HepG2 (cell line): Measurements from ENCODE around the gene AGAP1. TPM values are rescaled to one million over a fixed set of nuclear protein-coding genes. Genes with fewer than 3 reads are reported as not detected.

ENCODE experiments used
- BORCS8-MEF2B ChIP-seq: sonication (generic); formaldehyde crosslinking; IDR thresholded peaks from 2 replicates; pipeline ENCODE4 v1.8.0; 2022; ENCODE audit warnings: mild to moderate bottlenecking, missing genetic modification reagents
- HMG20B ChIP-seq: conservative IDR thresholded peaks from 2 replicates; pipeline ENCODE4 v1.6.1; 2016; ENCODE audit warnings: missing genetic modification reagents, missing compliant biosample characterization
- KLF16 ChIP-seq, 2 experiments: sonication (generic) in 1 of 2; formaldehyde crosslinking in 1 of 2; IDR thresholded peaks; 2 replicates each; pipeline versions ENCODE4 v1.6.1 to v1.8.0; 2016 to 2023; ENCODE audit warnings: missing genetic modification reagents in 2 of 2, missing compliant biosample characterization in 1 of 2
- MAFK ChIP-seq, 2 experiments: IDR thresholded peaks in 1 of 2; conservative IDR thresholded peaks in 1 of 2; 2 replicates each; pipeline ENCODE4 v1.6.1; 2011; ENCODE audit warnings: improper control_type of control experiment in 2 of 2, low read length in 2 of 2
- NFYB ChIP-seq: sonication (generic); formaldehyde crosslinking; IDR thresholded peaks from 2 replicates; pipeline ENCODE4 v1.4.0; 2020; ENCODE audit warnings: missing genetic modification reagents
- NR1H2 ChIP-seq: sonication (generic); formaldehyde crosslinking; IDR thresholded peaks from 2 replicates; pipeline ENCODE4 v1.8.1; 2022; ENCODE audit warnings: low read depth, missing genetic modification reagents, borderline replicate concordance
- RORA ChIP-seq: sonication (generic); formaldehyde crosslinking; IDR thresholded peaks from 2 replicates; pipeline ENCODE4 v1.5.0; 2020; ENCODE audit warnings: mild to moderate bottlenecking, missing genetic modification reagents, moderate library complexity
- SMARCC2 ChIP-seq: fragments of 450-650 bp; IDR thresholded peaks from 2 replicates; pipeline ENCODE4 v1.6.1; 2017; ENCODE audit warnings: antibody characterized with exemption, mild to moderate bottlenecking
- STAT5B ChIP-seq: sonication (generic); formaldehyde crosslinking; IDR thresholded peaks from 2 replicates; pipeline ENCODE4 v1.4.0; 2020; ENCODE audit warnings: missing genetic modification reagents
- TCF7L2 ChIP-seq: IDR thresholded peaks from 2 replicates; pipeline ENCODE4 v1.6.1; 2011; ENCODE audit warnings: mild to moderate bottlenecking, low read depth, low read length, moderate library complexity
- YEATS2 ChIP-seq: sonication (generic); formaldehyde crosslinking; IDR thresholded peaks from 2 replicates; pipeline ENCODE4 v1.4.0; 2020; ENCODE audit warnings: missing genetic modification reagents, borderline replicate concordance
- ZFP82 ChIP-seq: sonication (generic); formaldehyde crosslinking; IDR thresholded peaks from 2 replicates; pipeline ENCODE4 v1.5.1; 2020; ENCODE audit warnings: mild to moderate bottlenecking, missing genetic modification reagents, borderline replicate concordance
- ZMYM4 ChIP-seq: sonication (generic); formaldehyde crosslinking; IDR thresholded peaks from 2 replicates; pipeline ENCODE4 v1.8.1; 2023; ENCODE audit warnings: mild to moderate bottlenecking, missing genetic modification reagents
- ZNF264 ChIP-seq: sonication (generic); formaldehyde crosslinking; IDR thresholded peaks from 2 replicates; pipeline ENCODE4 v1.4.0; 2020; ENCODE audit warnings: missing genetic modification reagents
- ZNF496 ChIP-seq: sonication (generic); formaldehyde crosslinking; IDR thresholded peaks from 2 replicates; pipeline ENCODE4 v1.8.1; 2023; ENCODE audit warnings: mild to moderate bottlenecking, moderate library complexity, missing genetic modification reagents; ENCODE audit not compliant: insufficient replicate concordance
- ZNF577 ChIP-seq: sonication (generic); formaldehyde crosslinking; IDR thresholded peaks from 2 replicates; pipeline ENCODE4 v1.4.0; 2020; ENCODE audit warnings: mild to moderate bottlenecking, low read depth, missing genetic modification reagents, borderline replicate concordance
- ZSCAN9 ChIP-seq: IDR thresholded peaks from 2 replicates; pipeline ENCODE4 v1.6.1; 2016; ENCODE audit warnings: borderline replicate concordance
- polyA plus RNA-seq, 8 experiments: library from polyadenylated mRNA; depleted of rRNA in 3 of 8; stranded (reverse) in 7 of 8; unstranded in 1 of 8; fragments of >200 nt; fragmentation: Illumina TruSeq in 4 of 8; extraction: Trizol in 4 of 8; gene quantifications; 2 replicates each; pipeline versions ENCODE4 v1.2.1 to v1.2.3, GENCODE V29; 2011 to 2016; ENCODE audit warnings: low read depth in 4 of 8, missing spikeins in 1 of 8, mixed read lengths in 1 of 8; ENCODE audit not compliant: insufficient read depth in 1 of 8
- total RNA-seq, 5 experiments: library from RNA; depleted of rRNA; stranded (reverse); fragments of >200 nt; fragmentation: Illumina TruSeq; extraction: Trizol; gene quantifications; 2 replicates each; pipeline ENCODE4 v1.2.3, GENCODE V29; 2016; ENCODE audit warnings: low read depth in 1 of 5
- TF ChIP-seq, protein P1 (sequence below): IDR thresholded peaks from 2 replicates; pipeline ENCODE4 v1.6.1; 2016
- TF ChIP-seq, protein P2 (sequence below): sonication (generic); formaldehyde crosslinking; IDR thresholded peaks from 2 replicates; pipeline ENCODE4 v1.5.0; 2020; ENCODE audit warnings: missing genetic modification reagents, mild to moderate bottlenecking, borderline replicate concordance
- TF ChIP-seq, protein P3 (sequence below): IDR thresholded peaks from 2 replicates; pipeline ENCODE4 v1.6.1; 2016; ENCODE audit warnings: mild to moderate bottlenecking
- TF ChIP-seq, protein P4 (sequence below): sonication (generic); formaldehyde crosslinking; IDR thresholded peaks from 2 replicates; pipeline ENCODE4 v1.5.0; 2020; ENCODE audit warnings: mild to moderate bottlenecking, missing genetic modification reagents
- TF ChIP-seq, protein P5 (sequence below): sonication (generic); formaldehyde crosslinking; IDR thresholded peaks from 2 replicates; pipeline ENCODE4 v1.5.0; 2020; ENCODE audit warnings: mild to moderate bottlenecking, missing genetic modification reagents, moderate library complexity

The AGAP1 gene
- total and polyA plus RNA-seq, 2 of the 13 experiments (the other 11 are each of a cell fraction or from before 2014, with no cell fraction given): 21.2 to 32.7 TPM

DNA sequence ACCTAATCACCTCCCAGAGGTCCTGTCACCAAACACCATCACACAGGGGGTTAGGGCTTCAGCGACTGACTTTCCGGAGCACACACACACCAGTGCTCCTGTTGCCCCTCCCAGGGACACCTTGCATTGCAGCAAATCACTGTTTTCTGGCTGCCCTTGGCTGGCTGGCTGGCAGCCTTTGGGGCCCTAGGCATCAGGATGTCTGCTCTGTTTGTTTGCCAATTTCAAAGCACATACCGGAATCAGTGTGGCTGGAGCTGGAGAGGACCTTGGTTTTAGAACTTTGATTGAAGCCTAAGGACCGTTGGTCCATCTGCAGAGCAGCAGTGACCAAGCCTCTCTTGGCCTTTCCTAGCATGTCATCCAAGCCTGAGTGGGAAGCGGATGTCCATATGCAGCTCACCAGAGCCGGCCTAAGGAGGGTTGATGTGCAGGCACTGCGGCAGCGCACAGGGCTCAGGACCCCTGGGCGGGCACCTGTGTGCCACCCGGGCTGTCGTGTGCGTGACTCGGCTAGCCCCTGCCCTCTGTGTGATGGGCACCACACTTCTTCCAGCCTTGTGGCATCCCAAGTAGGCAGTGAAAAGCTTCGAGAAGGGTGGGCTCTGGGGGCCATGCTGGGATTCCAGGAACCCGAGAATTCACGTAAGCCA, 612.2 kb downstream of the AGAP1 start (continued):
- TF ChIP-seq, protein P1, sequence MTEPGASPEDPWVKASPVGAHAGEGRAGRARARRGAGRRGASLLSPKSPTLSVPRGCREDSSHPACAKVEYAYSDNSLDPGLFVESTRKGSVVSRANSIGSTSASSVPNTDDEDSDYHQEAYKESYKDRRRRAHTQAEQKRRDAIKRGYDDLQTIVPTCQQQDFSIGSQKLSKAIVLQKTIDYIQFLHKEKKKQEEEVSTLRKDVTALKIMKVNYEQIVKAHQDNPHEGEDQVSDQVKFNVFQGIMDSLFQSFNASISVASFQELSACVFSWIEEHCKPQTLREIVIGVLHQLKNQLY (CRISPR knock-in tag): no peak
- TF ChIP-seq ZMYM4 (CRISPR knock-in tag) (peak; percentile 28; the same call in 1 of the 2 replicates), BORCS8-MEF2B (CRISPR knock-in tag) (no peak), STAT5B (CRISPR knock-in tag) (no peak), HMG20B (CRISPR knock-in tag) (peak; percentile 91; the same call in 1 of the 2 replicates), NR1H2 (CRISPR knock-in tag) (no peak), SMARCC2 (no peak), ZNF264 (CRISPR knock-in tag) (no peak), KLF16 (CRISPR knock-in tag; IDR thresholded peaks at IDR 0.05) (no peak), ZNF577 (CRISPR knock-in tag) (no peak), NFYB (CRISPR knock-in tag) (no peak), YEATS2 (CRISPR knock-in tag) (no peak), TCF7L2 (no peak), ZFP82 (CRISPR knock-in tag) (no peak), MAFK (conservative IDR thresholded peaks at IDR 0.05 in 1 of 2, IDR thresholded peaks at IDR 0.05 in 1 of 2; ENCODE audit: low read length in 2 of 2) (no peak), ZNF496 (CRISPR knock-in tag) (no peak), RORA (CRISPR knock-in tag) (no peak), ZSCAN9 (CRISPR knock-in tag) (peak; percentile 81; the same call in 1 of the 2 replicates)
- TF ChIP-seq, protein P2, sequence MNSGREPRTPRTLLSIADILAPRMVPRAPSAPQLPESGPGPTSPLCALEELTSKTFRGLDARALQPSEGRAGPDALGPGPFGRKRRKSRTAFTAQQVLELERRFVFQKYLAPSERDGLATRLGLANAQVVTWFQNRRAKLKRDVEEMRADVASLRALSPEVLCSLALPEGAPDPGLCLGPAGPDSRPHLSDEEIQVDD: no peak
- TF ChIP-seq, protein P3, sequence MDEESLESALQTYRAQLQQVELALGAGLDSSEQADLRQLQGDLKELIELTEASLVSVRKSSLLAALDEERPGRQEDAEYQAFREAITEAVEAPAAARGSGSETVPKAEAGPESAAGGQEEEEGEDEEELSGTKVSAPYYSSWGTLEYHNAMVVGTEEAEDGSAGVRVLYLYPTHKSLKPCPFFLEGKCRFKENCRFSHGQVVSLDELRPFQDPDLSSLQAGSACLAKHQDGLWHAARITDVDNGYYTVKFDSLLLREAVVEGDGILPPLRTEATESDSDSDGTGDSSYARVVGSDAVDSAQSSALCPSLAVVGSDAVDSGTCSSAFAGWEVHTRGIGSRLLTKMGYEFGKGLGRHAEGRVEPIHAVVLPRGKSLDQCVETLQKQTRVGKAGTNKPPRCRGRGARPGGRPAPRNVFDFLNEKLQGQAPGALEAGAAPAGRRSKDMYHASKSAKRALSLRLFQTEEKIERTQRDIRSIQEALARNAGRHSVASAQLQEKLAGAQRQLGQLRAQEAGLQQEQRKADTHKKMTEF: 0 out of 2 replicates have a peak, but pooled peaks have one; percentile 27
- TF ChIP-seq, protein P4, sequence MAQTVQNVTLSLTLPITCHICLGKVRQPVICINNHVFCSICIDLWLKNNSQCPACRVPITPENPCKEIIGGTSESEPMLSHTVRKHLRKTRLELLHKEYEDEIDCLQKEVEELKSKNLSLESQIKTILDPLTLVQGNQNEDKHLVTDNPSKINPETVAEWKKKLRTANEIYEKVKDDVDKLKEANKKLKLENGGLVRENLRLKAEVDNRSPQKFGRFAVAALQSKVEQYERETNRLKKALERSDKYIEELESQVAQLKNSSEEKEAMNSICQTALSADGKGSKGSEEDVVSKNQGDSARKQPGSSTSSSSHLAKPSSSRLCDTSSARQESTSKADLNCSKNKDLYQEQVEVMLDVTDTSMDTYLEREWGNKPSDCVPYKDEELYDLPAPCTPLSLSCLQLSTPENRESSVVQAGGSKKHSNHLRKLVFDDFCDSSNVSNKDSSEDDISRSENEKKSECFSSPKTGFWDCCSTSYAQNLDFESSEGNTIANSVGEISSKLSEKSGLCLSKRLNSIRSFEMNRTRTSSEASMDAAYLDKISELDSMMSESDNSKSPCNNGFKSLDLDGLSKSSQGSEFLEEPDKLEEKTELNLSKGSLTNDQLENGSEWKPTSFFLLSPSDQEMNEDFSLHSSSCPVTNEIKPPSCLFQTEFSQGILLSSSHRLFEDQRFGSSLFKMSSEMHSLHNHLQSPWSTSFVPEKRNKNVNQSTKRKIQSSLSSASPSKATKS (CRISPR knock-in tag): no peak
- TF ChIP-seq, protein P5, sequence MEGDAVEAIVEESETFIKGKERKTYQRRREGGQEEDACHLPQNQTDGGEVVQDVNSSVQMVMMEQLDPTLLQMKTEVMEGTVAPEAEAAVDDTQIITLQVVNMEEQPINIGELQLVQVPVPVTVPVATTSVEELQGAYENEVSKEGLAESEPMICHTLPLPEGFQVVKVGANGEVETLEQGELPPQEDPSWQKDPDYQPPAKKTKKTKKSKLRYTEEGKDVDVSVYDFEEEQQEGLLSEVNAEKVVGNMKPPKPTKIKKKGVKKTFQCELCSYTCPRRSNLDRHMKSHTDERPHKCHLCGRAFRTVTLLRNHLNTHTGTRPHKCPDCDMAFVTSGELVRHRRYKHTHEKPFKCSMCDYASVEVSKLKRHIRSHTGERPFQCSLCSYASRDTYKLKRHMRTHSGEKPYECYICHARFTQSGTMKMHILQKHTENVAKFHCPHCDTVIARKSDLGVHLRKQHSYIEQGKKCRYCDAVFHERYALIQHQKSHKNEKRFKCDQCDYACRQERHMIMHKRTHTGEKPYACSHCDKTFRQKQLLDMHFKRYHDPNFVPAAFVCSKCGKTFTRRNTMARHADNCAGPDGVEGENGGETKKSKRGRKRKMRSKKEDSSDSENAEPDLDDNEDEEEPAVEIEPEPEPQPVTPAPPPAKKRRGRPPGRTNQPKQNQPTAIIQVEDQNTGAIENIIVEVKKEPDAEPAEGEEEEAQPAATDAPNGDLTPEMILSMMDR: 0 out of 2 replicates have a peak, but pooled peaks have one; percentile 10
